ENCODE data around the gene MYADML2. TPM values are rescaled to one million over a fixed set of nuclear protein-coding genes. Genes with fewer than 3 reads are reported as not detected.
A peak's percentile ranks its signal among the peaks of the same experiment; 100 is the strongest.

MYADML2 gene
- total RNA-seq, 1 donor from 2014 or later: 0.11 TPM

DNA sequence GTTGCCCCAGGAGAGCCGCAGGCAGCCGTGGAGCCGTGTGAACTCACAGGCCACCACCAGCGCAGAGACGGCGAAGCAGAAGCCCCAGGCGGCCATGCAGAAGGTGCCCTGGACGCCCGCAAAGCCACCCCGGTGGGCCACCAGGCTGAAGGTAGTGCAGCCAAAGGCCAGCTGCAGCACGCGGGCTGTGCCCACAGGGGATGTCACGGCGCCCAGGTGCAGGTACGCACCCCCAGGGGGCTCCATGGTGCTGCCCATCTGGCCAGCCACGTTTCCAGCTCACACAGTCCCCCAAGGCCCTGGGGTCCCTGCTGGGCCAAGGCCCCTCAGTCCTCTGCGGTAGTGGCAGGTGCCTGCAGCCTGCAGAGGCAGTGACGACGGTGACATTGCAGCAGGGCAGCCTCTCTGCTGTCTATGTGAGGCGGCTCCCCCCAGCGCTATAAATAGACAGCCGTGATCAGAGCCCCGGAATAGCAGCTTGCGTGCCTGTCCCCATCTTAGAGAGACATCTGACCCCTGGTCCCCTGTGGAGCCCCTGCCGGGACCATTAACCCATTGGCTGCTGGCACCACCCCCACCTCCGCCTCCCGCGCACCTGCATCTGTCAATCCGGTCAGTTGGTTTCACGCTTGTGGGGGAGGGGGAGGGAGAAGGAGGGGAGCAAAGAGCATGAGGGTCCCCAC, 5.4 kb downstream of the MYADML2 start:
- no peaks in the 10 kb centered on the region for H3K9me3 ChIP-seq (ENCODE audit: low read depth)
- H3K4me1 Mint-ChIP-seq: peaks cover 8% of the 10 kb centered on the region
- no peaks in the 10 kb centered on the region for H3K36me3 ChIP-seq
- peak; percentile 62 for DNase-seq (ENCODE audit: low spot score)
- no peak overlapping the region for H3K27ac ChIP-seq
- no peak overlapping the region for H3K9ac ChIP-seq
- no peak overlapping the region for H3K4me3 ChIP-seq
- H3F3A ChIP-seq (ENCODE audit: low read depth): peaks cover 14% of the 10 kb centered on the region
- H3K27ac Mint-ChIP-seq: no peak overlapping the region
- H3K27me3 Mint-ChIP-seq (ENCODE audit: insufficient read depth, low read depth): peaks cover 9% of the 10 kb centered on the region
- no peaks in the 10 kb centered on the region for H3K9me3 Mint-ChIP-seq
- no peaks in the 10 kb centered on the region for H3K36me3 Mint-ChIP-seq
- TF ChIP-seq EZH2phosphoT487 (IDR thresholded peaks at IDR 0.05): no peak
- TF ChIP-seq EZH2 (IDR thresholded peaks at IDR 0.05): no peak
- TF ChIP-seq, protein P1, sequence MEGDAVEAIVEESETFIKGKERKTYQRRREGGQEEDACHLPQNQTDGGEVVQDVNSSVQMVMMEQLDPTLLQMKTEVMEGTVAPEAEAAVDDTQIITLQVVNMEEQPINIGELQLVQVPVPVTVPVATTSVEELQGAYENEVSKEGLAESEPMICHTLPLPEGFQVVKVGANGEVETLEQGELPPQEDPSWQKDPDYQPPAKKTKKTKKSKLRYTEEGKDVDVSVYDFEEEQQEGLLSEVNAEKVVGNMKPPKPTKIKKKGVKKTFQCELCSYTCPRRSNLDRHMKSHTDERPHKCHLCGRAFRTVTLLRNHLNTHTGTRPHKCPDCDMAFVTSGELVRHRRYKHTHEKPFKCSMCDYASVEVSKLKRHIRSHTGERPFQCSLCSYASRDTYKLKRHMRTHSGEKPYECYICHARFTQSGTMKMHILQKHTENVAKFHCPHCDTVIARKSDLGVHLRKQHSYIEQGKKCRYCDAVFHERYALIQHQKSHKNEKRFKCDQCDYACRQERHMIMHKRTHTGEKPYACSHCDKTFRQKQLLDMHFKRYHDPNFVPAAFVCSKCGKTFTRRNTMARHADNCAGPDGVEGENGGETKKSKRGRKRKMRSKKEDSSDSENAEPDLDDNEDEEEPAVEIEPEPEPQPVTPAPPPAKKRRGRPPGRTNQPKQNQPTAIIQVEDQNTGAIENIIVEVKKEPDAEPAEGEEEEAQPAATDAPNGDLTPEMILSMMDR (IDR thresholded peaks at IDR 0.05): no peak
- H2AFZ ChIP-seq (replicated peaks): no peak overlapping the region
- H4K20me1 ChIP-seq (ENCODE audit: low read depth): no peaks in the 10 kb centered on the region
- H3K4me1 ChIP-seq: peaks cover 21% of the 10 kb centered on the region
- no peak overlapping the region for H3K4me3 Mint-ChIP-seq
- peak overlapping the region; percentile 70 for H3K4me2 ChIP-seq
- no peaks in the 10 kb centered on the region for H3K79me2 ChIP-seq (ENCODE audit: low read depth)
- H3K27me3 ChIP-seq: peaks cover 34% of the 10 kb centered on the region

DNA sequence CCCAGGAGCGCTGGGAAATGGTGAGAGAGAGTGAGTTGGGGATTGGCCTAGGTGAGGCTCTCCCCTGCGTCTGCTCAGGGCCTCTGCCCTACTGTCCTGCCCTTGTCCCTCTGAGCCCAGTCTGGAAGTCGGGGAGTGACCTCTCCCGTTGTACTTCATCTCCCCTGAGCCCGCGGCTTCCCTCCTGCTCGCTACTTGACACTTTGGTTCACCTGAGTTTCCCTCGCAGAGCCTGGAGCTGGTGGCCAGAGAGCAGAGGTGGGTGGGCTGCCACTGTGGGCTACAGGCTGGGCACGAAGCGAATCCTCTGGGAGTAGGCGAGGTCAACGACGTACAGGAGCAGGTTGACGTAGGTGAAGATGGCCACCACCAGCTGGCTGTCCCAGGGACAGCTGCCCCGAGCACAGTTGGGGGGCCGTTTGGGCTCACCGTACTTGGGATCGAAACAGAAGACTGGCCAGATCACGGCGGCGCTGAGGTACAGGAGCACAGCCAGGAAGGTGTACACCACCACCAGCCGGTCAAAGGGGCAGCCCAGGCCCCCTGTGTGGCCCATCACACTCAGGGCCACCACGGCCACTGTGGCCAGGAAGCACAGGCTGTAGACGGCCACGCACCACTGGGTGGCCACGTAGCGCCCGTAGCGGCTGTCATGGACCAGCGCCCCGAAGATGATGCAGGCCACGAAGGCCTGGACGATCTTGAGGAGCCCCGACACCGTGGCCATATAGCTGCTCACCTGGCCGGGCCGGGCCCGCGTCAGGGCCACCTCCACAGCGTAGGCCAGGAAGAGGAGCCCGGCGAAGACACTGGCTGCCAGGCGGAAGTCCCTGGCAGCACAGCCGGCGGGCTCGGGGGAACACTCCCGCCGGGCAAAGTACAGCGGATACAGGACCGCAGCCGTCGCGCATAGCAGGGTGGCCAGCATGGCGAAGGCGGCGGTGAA, 6.2 kb downstream of the MYADML2 start:
- H2AFZ ChIP-seq (replicated peaks): no peak overlapping the region
- no peak overlapping the region for H3K4me3 Mint-ChIP-seq

DNA sequence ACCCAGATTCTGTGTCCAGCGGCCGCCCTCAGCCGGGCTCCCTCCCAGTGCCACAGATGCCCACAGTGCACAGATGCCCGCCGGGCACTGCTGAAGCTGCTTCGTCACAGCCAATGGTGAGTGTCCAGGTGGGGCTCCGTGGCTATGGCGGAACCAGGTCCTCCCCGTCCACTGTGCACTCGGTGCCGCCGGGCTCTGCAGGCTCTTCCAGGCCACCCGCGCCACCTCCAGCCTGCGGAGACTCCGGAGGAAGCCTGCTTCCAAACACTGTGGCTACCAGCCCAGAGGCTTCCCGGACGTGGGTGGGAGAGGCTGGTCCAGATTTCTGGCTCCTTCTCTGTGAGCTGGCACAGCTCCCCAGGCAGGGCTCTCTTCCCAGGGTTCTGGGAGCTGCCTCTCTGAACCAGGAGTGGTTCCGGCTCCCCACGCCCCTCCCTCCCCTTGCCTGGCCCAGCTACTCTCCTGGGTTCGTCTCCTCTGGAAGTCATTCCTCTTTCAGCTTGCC, 7.1 kb downstream of the MYADML2 start:
- no peaks in the 10 kb centered on the region for H3K9me3 ChIP-seq (ENCODE audit: low read depth)
- no peak for TF ChIP-seq EZH2 (IDR thresholded peaks at IDR 0.05)
- TF ChIP-seq EZH2phosphoT487 (IDR thresholded peaks at IDR 0.05): no peak
- TF ChIP-seq, protein P1 (IDR thresholded peaks at IDR 0.05): no peak
- peaks cover 21% of the 10 kb centered on the region for H3K4me1 ChIP-seq
- H3K27me3 Mint-ChIP-seq (ENCODE audit: insufficient read depth, low read depth): peaks cover 12% of the 10 kb centered on the region
- no peak overlapping the region for H3K4me3 Mint-ChIP-seq
- no peaks in the 10 kb centered on the region for H4K20me1 ChIP-seq (ENCODE audit: low read depth)
- H3K27ac ChIP-seq: no peak overlapping the region
- H3K27ac Mint-ChIP-seq: no peak overlapping the region
- H3K79me2 ChIP-seq (ENCODE audit: low read depth): peaks cover 6% of the 10 kb centered on the region
- H3K36me3 Mint-ChIP-seq: peaks cover under 1% of the 10 kb centered on the region
- DNase-seq (ENCODE audit: low spot score): no peak
- H2AFZ ChIP-seq (replicated peaks): no peak overlapping the region
- no peak overlapping the region for H3K4me3 ChIP-seq
- H3K36me3 ChIP-seq: no peaks in the 10 kb centered on the region
- no peak overlapping the region for H3K4me2 ChIP-seq
- no peak overlapping the region for H3K9ac ChIP-seq
- H3K9me3 Mint-ChIP-seq: no peaks in the 10 kb centered on the region
- peaks cover 14% of the 10 kb centered on the region for H3F3A ChIP-seq (ENCODE audit: low read depth)
- peaks cover 12% of the 10 kb centered on the region for H3K4me1 Mint-ChIP-seq
- peaks cover 36% of the 10 kb centered on the region for H3K27me3 ChIP-seq

More for the DNA sequence above, 6.2 kb downstream of the MYADML2 start:
- Mint-ChIP-seq H3K27me3 (ENCODE audit: insufficient read depth, low read depth) (peaks cover 11% of the 10 kb centered on the region), H3K36me3 (no peaks in the 10 kb centered on the region), H3K9me3 (no peaks in the 10 kb centered on the region), H3K27ac (peak overlapping the region; percentile 37), H3K4me1 (peaks cover 10% of the 10 kb centered on the region)
- peaks cover 14% of the 10 kb centered on the region for H3F3A ChIP-seq (ENCODE audit: low read depth)
- H3K27me3 ChIP-seq: peaks cover 36% of the 10 kb centered on the region
- H3K4me3 ChIP-seq: no peak overlapping the region
- no peak for DNase-seq (ENCODE audit: low spot score)
- H3K4me1 ChIP-seq: peaks cover 21% of the 10 kb centered on the region
- H3K9ac ChIP-seq: no peak overlapping the region
- H4K20me1 ChIP-seq (ENCODE audit: low read depth): no peaks in the 10 kb centered on the region
- H3K4me2 ChIP-seq: peak overlapping the region; percentile 70
- H3K27ac ChIP-seq: no peak overlapping the region
- peaks cover 5% of the 10 kb centered on the region for H3K79me2 ChIP-seq (ENCODE audit: low read depth)
- H3K36me3 ChIP-seq: no peaks in the 10 kb centered on the region
- TF ChIP-seq EZH2 (IDR thresholded peaks at IDR 0.05) (no peak), EZH2phosphoT487 (IDR thresholded peaks at IDR 0.05) (no peak)
- TF ChIP-seq, protein P1 (IDR thresholded peaks at IDR 0.05): no peak
- no peaks in the 10 kb centered on the region for H3K9me3 ChIP-seq (ENCODE audit: low read depth)

Data from neural progenitor cell (in vitro differentiated cells).